Glutamatergic neuron (in vitro differentiated cells): Measurements from ENCODE around the gene ARHGAP42. TPM values are rescaled to one million over a fixed set of nuclear protein-coding genes. Genes with fewer than 3 reads are reported as not detected.

Source experiments
- DNase-seq: peaks from one replicate; pipeline ENCODE4 v3.0.0; 2022
- H3K27ac Mint-ChIP-seq: one replicate; pipeline ENCODE4 v1.8.0; 2020; ENCODE audit warnings: mild to moderate bottlenecking, mixed read lengths, inconsistent platforms; ENCODE audit not compliant: unreplicated experiment
- H3K27me3 Mint-ChIP-seq: one replicate; pipeline ENCODE4 v1.8.0; 2020; ENCODE audit warnings: mild to moderate bottlenecking, moderate library complexity, mixed read lengths, inconsistent platforms; ENCODE audit not compliant: unreplicated experiment
- H3K36me3 Mint-ChIP-seq: one replicate; pipeline ENCODE4 v1.8.0; 2020; ENCODE audit warnings: mild to moderate bottlenecking, mixed read lengths, inconsistent platforms; ENCODE audit not compliant: unreplicated experiment
- H3K4me1 Mint-ChIP-seq: one replicate; pipeline ENCODE4 v1.8.0; 2020; ENCODE audit warnings: mild to moderate bottlenecking, low read depth, mixed read lengths, inconsistent platforms; ENCODE audit not compliant: unreplicated experiment
- H3K4me3 Mint-ChIP-seq: one replicate; pipeline ENCODE4 v1.8.0; 2020; ENCODE audit warnings: mild to moderate bottlenecking, mixed read lengths, inconsistent platforms; ENCODE audit not compliant: unreplicated experiment
- H3K9me3 Mint-ChIP-seq: one replicate; pipeline ENCODE4 v1.8.0; 2020; ENCODE audit warnings: mild to moderate bottlenecking, moderate library complexity, mixed read lengths, inconsistent platforms; ENCODE audit not compliant: unreplicated experiment
- total RNA-seq: library from RNA; stranded (reverse); fragmentation: NEBNext Ultra II Directional; extraction: Animal tissue kit (Norgen Biotek cat#: 25700); gene quantifications from one replicate; pipeline ENCODE4 v1.2.1, GENCODE V29; 2021; ENCODE audit not compliant: unreplicated experiment
- TF ChIP-seq, protein P1 (sequence below): fragments of 200-600 bp; sonication (generic); IDR thresholded peaks from one replicate; pipeline ENCODE4 v1.5.0; 2021; ENCODE audit not compliant: partially characterized antibody, unreplicated experiment

The ARHGAP42 gene
- total RNA-seq, 1 donor from 2014 or later: 21.4 TPM

- Mint-ChIP-seq H3K27me3 (no peaks in the 10 kb centered on the region), H3K27ac (no peak overlapping the region), H3K4me1 (peaks cover 13% of the 10 kb centered on the region), H3K4me3 (no peak overlapping the region), H3K36me3 (no peaks in the 10 kb centered on the region), H3K9me3 (peaks cover under 1% of the 10 kb centered on the region)
- DNase-seq: no peak
- TF ChIP-seq, protein P1, sequence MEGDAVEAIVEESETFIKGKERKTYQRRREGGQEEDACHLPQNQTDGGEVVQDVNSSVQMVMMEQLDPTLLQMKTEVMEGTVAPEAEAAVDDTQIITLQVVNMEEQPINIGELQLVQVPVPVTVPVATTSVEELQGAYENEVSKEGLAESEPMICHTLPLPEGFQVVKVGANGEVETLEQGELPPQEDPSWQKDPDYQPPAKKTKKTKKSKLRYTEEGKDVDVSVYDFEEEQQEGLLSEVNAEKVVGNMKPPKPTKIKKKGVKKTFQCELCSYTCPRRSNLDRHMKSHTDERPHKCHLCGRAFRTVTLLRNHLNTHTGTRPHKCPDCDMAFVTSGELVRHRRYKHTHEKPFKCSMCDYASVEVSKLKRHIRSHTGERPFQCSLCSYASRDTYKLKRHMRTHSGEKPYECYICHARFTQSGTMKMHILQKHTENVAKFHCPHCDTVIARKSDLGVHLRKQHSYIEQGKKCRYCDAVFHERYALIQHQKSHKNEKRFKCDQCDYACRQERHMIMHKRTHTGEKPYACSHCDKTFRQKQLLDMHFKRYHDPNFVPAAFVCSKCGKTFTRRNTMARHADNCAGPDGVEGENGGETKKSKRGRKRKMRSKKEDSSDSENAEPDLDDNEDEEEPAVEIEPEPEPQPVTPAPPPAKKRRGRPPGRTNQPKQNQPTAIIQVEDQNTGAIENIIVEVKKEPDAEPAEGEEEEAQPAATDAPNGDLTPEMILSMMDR: no peak
These were observed 107.4 kb downstream of the ARHGAP42 start for GRCh38 chr11:100794446-100794845.

DNA sequence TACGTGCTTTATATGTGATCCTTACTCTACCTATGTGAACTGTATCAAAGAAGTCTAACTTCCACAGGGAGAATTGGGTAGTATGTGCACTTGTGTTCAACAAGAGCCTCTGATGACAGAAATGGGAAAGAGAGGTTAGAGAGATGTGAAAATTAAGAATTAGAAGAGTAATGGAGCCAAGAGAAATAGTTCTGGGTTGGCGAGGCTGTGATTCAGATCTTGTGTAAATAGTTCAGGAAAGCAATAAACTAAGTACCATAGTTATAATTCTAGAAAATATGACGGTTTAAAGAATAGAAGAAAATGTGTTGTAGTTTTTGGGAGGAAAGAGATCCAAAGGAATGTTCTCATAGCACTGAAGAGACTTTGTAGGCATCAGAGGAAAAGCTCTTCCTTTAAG, 112.4 kb downstream of the ARHGAP42 start:
- H3K4me1 Mint-ChIP-seq: peaks cover 4% of the 10 kb centered on the region
- TF ChIP-seq, protein P1: no peak
- DNase-seq: no peak
- no peak overlapping the region for H3K4me3 Mint-ChIP-seq
- H3K36me3 Mint-ChIP-seq: no peaks in the 10 kb centered on the region
- no peaks in the 10 kb centered on the region for H3K27me3 Mint-ChIP-seq
- H3K27ac Mint-ChIP-seq: no peak overlapping the region
- no peaks in the 10 kb centered on the region for H3K9me3 Mint-ChIP-seq

- H3K36me3 Mint-ChIP-seq: no peaks in the 10 kb centered on the region
- H3K9me3 Mint-ChIP-seq: no peaks in the 10 kb centered on the region
- peaks cover 4% of the 10 kb centered on the region for H3K4me1 Mint-ChIP-seq
- H3K4me3 Mint-ChIP-seq: no peak overlapping the region
- no peak for DNase-seq
- no peaks in the 10 kb centered on the region for H3K27me3 Mint-ChIP-seq
- H3K27ac Mint-ChIP-seq: no peak overlapping the region
- TF ChIP-seq, protein P1: no peak
These were observed 113.1 kb downstream of the ARHGAP42 start for GRCh38 chr11:100800202-100800601.

DNA sequence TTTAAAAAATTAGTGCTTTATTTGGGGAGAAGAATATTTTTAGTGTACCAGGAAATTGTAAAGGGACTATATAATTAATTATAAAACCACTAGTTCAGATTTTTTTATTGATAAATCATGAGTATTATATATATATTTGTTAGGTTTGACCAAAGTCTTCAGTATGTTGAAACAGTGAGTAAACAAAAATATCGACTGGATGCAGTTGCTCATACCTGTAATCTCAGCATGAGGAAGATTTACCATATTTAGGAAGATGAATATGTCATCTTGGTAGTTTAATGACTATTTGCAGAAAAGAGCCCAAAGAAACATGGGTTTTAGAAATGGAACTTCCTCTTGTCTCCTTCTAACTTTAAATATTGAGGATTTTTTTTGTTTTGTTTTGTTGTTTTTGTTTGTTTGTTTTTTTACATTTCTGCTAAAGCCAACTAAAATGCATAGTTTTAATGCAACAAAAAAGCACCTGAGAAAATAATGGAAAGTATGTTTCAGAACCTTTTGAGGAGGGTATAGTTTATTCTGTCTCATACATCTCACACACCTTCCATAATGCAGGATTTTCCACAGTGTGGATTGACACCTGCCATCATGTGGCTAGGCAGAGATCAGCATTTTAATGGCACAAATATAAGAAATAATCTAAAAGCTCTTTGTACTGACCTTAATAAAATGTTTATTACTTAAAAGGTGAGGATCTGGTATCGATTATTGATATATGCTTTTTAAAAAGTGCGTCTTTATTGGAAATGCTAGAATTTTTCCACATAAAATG, 114.3 kb downstream of the ARHGAP42 start:
- no peaks in the 10 kb centered on the region for H3K27me3 Mint-ChIP-seq
- TF ChIP-seq, protein P1: no peak
- no peak for DNase-seq
- H3K4me3 Mint-ChIP-seq: no peak overlapping the region
- no peaks in the 10 kb centered on the region for H3K4me1 Mint-ChIP-seq
- no peaks in the 10 kb centered on the region for H3K36me3 Mint-ChIP-seq
- H3K9me3 Mint-ChIP-seq: no peaks in the 10 kb centered on the region
- no peak overlapping the region for H3K27ac Mint-ChIP-seq

- TF ChIP-seq, protein P1: no peak
- DNase-seq: no peak
- no peak overlapping the region for H3K4me3 Mint-ChIP-seq
- H3K27me3 Mint-ChIP-seq: no peaks in the 10 kb centered on the region
- no peaks in the 10 kb centered on the region for H3K4me1 Mint-ChIP-seq
- H3K36me3 Mint-ChIP-seq: no peaks in the 10 kb centered on the region
- H3K27ac Mint-ChIP-seq: no peak overlapping the region
- no peaks in the 10 kb centered on the region for H3K9me3 Mint-ChIP-seq
These were observed 118.6 kb downstream of the ARHGAP42 start for GRCh38 chr11:100805506-100806199.
